Transverse colon (tissue), 4 donors: ENCODE results near the gene BHMT2. TPM values are rescaled to one million over a fixed set of nuclear protein-coding genes. Genes with fewer than 3 reads are reported as not detected.
A peak's percentile ranks its signal among the peaks of the same experiment; 100 is the strongest.

Source experiments
- DNase-seq: peaks from one replicate; pipeline ENCODE4 v3.0.0-alpha.2; 2019
- H3K27ac ChIP-seq, 4 donors: fragments of 200-600 bp; sonication (generic); 2 replicates each; pipeline ENCODE4 v1.5.1; 2016 to 2018; ENCODE audit warnings: inconsistent platforms in 4 of 4
- H3K27me3 ChIP-seq: fragments of 200-600 bp; sonication (generic); 2 replicates; pipeline ENCODE4 v1.5.1; 2017; ENCODE audit warnings: inconsistent platforms
- H3K36me3 ChIP-seq, 4 donors: fragments of 200-600 bp; sonication (generic); 2 replicates each; pipeline ENCODE4 v1.5.1; 2017 to 2019; ENCODE audit warnings: inconsistent platforms in 4 of 4
- H3K4me1 ChIP-seq, 4 donors: fragments of 200-600 bp; sonication (generic); 2 replicates each; pipeline ENCODE4 v1.5.1; 2017 to 2020; ENCODE audit warnings: inconsistent platforms in 4 of 4
- H3K4me3 ChIP-seq, 4 donors: fragments of 200-600 bp; sonication (generic); 1 replicate in 1 of 4; 2 replicates in 3 of 4; pipeline versions ENCODE4 v1.5.1 to v1.6.1; 2017 to 2019; ENCODE audit warnings: inconsistent platforms in 4 of 4
- H3K9me3 ChIP-seq, 2 donors: fragments of 200-600 bp; sonication (generic); 2 replicates each; pipeline ENCODE4 v1.5.1; 2017 to 2019; ENCODE audit warnings: inconsistent platforms in 2 of 2
- CTCF ChIP-seq, 5 experiments: fragments of 200-600 bp in 3 of 5; fragments of 450-650 bp in 2 of 5; sonication (generic) in 3 of 5; IDR thresholded peaks; 1 replicate in 2 of 5; 2 replicates in 3 of 5; pipeline ENCODE4 v1.5.1; 2016 to 2017; ENCODE audit warnings: antibody characterized with exemption in 5 of 5, inconsistent platforms in 3 of 5, mild to moderate bottlenecking in 2 of 5, moderate library complexity in 1 of 5
- EP300 ChIP-seq: sonication (generic); formaldehyde crosslinking; IDR thresholded peaks from one replicate; pipeline ENCODE4 v1.6.1; 2017; ENCODE audit warnings: antibody characterized with exemption, low read depth
- POLR2A ChIP-seq: fragments of 450-650 bp; IDR thresholded peaks from one replicate; pipeline ENCODE4 v1.6.1; 2016; ENCODE audit warnings: antibody characterized with exemption, mild to moderate bottlenecking, moderate library complexity
- POLR2AphosphoS5 ChIP-seq, 3 donors: sonication (generic); formaldehyde crosslinking; IDR thresholded peaks; one replicate each; pipeline ENCODE4 v1.6.1; 2016; ENCODE audit warnings: antibody characterized with exemption in 3 of 3
- WGBS, 2 donors: methylation state at CpG; one replicate each; pipeline ENCODE4 v1.1.5; 2018; ENCODE audit warnings: low coverage in 1 of 2; 5-methylcytosine and 5-hydroxymethylcytosine counted together
- in situ Hi-C, 4 donors: fragments of 200-750 bp; cut with MboI; loops; one replicate each; pipeline versions ENCODE4 v1.15.0 to v1.15.1; 2017; ENCODE audit warnings: low sequenced_read_pairs in 3 of 4, low pct_ligation_motif_present in 1 of 4, low pct_unique_long_range_greater_than_20kb in 1 of 4
- intact Hi-C: fragments of 100-400 bp; cut with DNase I; formaldehyde crosslinking; loops from one replicate; pipeline ENCODE4 v1.15.1; 2023; ENCODE audit warnings: low total_unique reads
- total RNA-seq, 4 donors: library from RNA; depleted of rRNA; stranded (reverse); fragments of >200 nt; gene quantifications; one replicate each; pipeline ENCODE4 v1.1.0, GENCODE V29; 2016

BHMT2 gene
- total RNA-seq, 4 donors from 2014 or later, result 1.6 to 12.1 (median 2.5) TPM

DNA sequence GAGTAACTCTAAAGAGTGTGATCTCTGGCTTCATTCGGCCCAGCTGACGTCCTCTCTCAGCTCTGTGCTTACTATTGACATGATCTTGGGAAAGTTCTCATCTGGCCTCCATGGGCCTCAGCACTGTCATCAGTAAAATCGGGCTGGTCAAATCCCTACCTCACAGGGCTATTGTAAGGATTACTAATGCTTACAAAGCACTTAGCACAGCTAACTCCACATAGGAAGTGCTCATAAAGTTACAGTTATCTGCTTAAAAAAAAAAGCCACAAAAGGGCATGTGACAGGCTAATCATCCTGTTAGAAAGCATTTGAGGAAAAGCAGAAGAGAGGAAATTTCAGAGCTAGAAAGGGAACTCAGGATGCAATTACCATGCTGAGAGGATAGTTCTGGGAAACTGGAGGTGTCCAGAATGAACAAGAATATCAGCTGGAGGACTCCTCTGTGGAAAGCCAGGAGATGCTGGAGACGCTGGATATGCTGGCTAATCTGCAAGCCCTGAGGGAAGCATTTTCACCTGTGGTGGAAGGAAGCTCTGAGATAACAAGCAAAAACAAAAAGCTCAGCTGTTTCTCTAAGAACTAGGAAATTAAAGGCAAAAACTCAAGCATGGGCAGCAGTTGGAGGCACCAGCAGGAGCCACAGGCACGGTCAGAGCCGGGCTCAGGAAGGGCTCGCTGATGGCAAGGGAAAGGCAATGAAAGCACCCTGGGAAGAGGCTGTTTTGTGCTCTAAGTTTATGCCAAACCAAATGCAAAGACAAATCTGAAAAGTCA is 37.6 kb downstream of the BHMT2 start:
- no peak overlapping the region for H3K27ac ChIP-seq
- 65 to 68% methylated on average over 6 to 7 of the region's 7 CpGs for WGBS, 2 donors
- no peak for TF ChIP-seq POLR2AphosphoS5 (IDR thresholded peaks at IDR 0.05)
- TF ChIP-seq CTCF (IDR thresholded peaks at IDR 0.05), result no peak
- no peak for TF ChIP-seq POLR2A
- TF ChIP-seq EP300, result no peak
- in situ Hi-C loops (no loop called here), intact Hi-C loops (no loop called here)
- H3K4me1 ChIP-seq, result peaks cover 0 to 12% (median 6%) of the 10 kb centered on the region in 4 donors
- no peaks in the 10 kb centered on the region for H3K9me3 ChIP-seq
- H3K27me3 ChIP-seq, result peaks cover 30% of the 10 kb centered on the region
- DNase-seq, result no peak
- no peak overlapping the region for H3K4me3 ChIP-seq
- no peaks in the 10 kb centered on the region for H3K36me3 ChIP-seq

DNA sequence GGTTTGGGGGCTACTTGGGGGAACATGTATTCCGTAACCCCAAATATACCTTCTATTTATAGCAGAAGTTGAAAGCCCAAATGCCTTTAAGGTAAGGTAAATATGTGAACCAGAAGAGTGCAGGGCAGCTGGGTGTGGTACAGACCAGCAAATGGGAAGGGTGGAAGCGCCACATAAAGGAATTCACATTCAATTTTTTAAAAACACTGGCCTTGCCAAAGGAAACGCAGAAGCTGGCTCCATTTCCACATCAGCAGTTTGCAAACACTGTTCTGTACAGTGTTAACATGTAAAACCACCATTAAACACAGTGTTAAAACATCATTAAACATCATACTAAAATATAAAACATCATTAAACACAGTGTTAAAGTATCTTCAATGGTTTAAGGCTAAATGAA is 38.5 kb downstream of the BHMT2 start:
- H3K9me3 ChIP-seq, result no peaks in the 10 kb centered on the region
- in situ Hi-C loops, result no loop called here
- no peak for DNase-seq
- no peaks in the 10 kb centered on the region for H3K36me3 ChIP-seq
- H3K4me3 ChIP-seq, result no peak overlapping the region
- 54 to 59% methylated on average over 3 of the region's 3 CpGs for WGBS, 2 donors
- H3K27me3 ChIP-seq, result peaks cover 38% of the 10 kb centered on the region
- no peak overlapping the region for H3K27ac ChIP-seq
- intact Hi-C loops, result no loop called here
- TF ChIP-seq POLR2AphosphoS5 (IDR thresholded peaks at IDR 0.05) (no peak), CTCF (IDR thresholded peaks at IDR 0.05) (no peak), POLR2A (no peak), EP300 (no peak)
- H3K4me1 ChIP-seq, result peaks cover 0 to 15% (median 8%) of the 10 kb centered on the region in 4 donors

- Histone ChIP-seq H3K27ac (no peak overlapping the region), H3K27me3 (peaks cover 45% of the 10 kb centered on the region), H3K4me1 (peaks cover 0 to 15% (median 8%) of the 10 kb centered on the region in 4 donors), H3K4me3 (no peak overlapping the region), H3K36me3 (no peaks in the 10 kb centered on the region), H3K9me3 (no peaks in the 10 kb centered on the region)
- intact Hi-C loops, result no loop called here
- DNase-seq, result no peak
- in situ Hi-C loops, result no loop called here
- WGBS, 2 donors, result 68 to 83% methylated on average over 1 to 8 of the region's 8 CpGs
- TF ChIP-seq CTCF (IDR thresholded peaks at IDR 0.05) (no peak), EP300 (no peak), POLR2AphosphoS5 (IDR thresholded peaks at IDR 0.05) (no peak), POLR2A (no peak)
Measured at GRCh38 chr5:79108792-79109191, 39.2 kb downstream of the BHMT2 start.

DNA sequence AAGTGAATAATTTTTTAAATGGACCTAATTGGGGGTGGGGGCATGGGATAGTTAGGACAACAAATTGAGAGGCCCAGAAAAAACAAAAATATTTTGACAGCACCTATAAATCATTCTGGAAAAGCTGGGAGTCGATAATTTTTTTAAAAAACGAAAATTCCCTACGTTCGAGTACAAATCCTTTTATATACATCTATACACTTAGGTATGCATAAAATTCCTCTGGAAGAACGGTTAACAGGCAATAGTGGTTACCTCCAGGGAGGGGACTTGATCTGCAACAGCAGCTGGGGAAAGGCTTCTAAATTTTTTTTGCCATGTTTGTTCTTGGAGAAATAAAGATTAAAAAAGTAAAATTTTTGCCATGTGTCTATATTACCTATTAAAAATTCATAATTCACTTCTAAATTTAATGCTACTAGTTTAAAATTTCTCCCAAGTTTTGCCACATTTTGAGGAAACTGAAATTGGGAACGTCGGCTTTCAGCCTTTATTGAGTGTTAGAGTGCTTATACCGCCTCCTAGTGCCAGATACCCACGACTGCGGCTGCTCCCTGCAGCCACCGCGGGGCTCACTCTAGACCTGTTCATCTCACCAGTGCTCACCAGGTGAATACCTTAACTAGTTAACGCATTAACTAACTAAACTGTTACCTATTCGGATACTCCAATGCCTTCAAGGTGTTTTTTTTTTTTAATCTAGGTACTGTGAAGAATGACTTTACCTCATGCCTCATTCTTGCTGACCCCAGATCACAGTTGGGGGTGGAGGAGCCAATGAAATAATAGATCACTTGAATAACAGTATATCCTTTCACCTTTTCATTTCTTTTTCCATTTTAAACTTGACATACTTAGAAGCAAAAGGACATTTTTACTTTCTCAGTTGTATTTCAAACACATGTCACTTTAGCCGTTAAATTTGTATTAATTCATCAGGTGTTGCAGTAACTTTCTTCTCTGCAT is 40.2 kb downstream of the BHMT2 start:
- TF ChIP-seq POLR2A (no peak), CTCF (IDR thresholded peaks at IDR 0.05) (peak in 4 of 5 experiments; percentile 12 to 36 (median 26))
- in situ Hi-C loops (no loop called here), intact Hi-C loops (no loop called here)
- H3K4me1 ChIP-seq, result peaks cover 0 to 15% (median 8%) of the 10 kb centered on the region in 4 donors
- H3K27ac ChIP-seq, result no peak overlapping the region
- H3K36me3 ChIP-seq, result no peaks in the 10 kb centered on the region
- no peak for DNase-seq
- WGBS, 2 donors, result 58 to 60% methylated on average over 12 to 15 of the region's 15 CpGs
- H3K27me3 ChIP-seq, result peaks cover 53% of the 10 kb centered on the region
- no peaks in the 10 kb centered on the region for H3K9me3 ChIP-seq
- H3K4me3 ChIP-seq, result no peak overlapping the region
